ENCODE results near the gene NAA11.

GRCh38 chr4:79288185-79288584, 37.7 kb downstream of the NAA11 start:
- TF ChIP-seq POLR2A (IDR thresholded peaks at IDR 0.05) = no peak
- TF ChIP-seq, protein P1, sequence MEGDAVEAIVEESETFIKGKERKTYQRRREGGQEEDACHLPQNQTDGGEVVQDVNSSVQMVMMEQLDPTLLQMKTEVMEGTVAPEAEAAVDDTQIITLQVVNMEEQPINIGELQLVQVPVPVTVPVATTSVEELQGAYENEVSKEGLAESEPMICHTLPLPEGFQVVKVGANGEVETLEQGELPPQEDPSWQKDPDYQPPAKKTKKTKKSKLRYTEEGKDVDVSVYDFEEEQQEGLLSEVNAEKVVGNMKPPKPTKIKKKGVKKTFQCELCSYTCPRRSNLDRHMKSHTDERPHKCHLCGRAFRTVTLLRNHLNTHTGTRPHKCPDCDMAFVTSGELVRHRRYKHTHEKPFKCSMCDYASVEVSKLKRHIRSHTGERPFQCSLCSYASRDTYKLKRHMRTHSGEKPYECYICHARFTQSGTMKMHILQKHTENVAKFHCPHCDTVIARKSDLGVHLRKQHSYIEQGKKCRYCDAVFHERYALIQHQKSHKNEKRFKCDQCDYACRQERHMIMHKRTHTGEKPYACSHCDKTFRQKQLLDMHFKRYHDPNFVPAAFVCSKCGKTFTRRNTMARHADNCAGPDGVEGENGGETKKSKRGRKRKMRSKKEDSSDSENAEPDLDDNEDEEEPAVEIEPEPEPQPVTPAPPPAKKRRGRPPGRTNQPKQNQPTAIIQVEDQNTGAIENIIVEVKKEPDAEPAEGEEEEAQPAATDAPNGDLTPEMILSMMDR (IDR thresholded peaks at IDR 0.05) = no peak
